ENCODE data around the gene RNASET2.

DNA sequence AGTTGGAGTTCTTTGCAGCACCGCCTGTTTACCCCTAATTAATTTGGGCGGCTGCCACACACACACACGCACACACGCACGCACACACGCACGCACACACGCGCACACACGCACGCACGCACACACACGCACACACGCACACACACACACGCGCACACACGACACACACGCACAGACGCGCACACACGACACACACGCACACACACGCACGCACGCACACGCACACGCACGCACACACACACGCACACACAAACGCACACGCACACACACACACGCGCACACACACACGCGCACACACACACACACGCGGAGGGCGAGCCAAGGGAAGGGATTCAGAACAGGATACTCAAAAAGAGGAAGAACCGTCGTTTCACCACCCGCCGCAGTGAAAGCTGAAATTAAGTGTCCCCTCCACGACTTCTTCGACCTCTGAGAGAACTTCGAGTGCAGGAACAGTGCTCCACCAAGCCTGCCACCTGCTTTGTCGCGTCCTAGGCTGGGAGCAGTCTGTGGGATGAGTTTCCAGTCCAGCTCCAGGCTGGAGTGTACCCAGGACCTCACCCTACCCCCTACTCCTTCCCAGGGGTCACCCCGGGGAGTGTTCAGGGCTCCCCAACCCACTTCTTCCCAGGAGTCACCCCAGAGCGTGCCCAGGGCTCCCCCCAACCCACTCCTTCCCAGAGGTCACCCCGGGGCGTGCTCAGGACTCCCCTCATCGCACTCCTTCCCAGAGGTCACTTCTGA, 1.1 kb downstream of the RNASET2 start:
- TF ChIP-seq BHLHE40 (IDR thresholded peaks at IDR 0.05; ENCODE audit: borderline replicate concordance) (no peak), TARDBP (IDR thresholded peaks at IDR 0.05) (no peak), FOXK2 (IDR thresholded peaks at IDR 0.05) (no peak), ARNT (IDR thresholded peaks at IDR 0.05) (no peak), CTBP1 (IDR thresholded peaks at IDR 0.05; ENCODE audit: borderline replicate concordance) (no peak), FOXA1 (IDR thresholded peaks at IDR 0.05) (no peak), SUZ12 (IDR thresholded peaks at IDR 0.05) (no peak), NFRKB (IDR thresholded peaks at IDR 0.05) (no peak), ELF4 (IDR thresholded peaks at IDR 0.05) (no peak), SP1 (IDR thresholded peaks at IDR 0.05) (no peak)
